ENCODE data around the gene ARVCF. TPM values are rescaled to one million over a fixed set of nuclear protein-coding genes. Genes with fewer than 3 reads are reported as not detected.
A peak's percentile ranks its signal among the peaks of the same experiment; 100 is the strongest.

Gene ARVCF
- total and polyA plus RNA-seq, 9 of the 15 experiments (the other 6 are each of a cell fraction or from before 2014, with no cell fraction given) = 0.03 to 97.4 (median 15.6) TPM

GRCh38 chr22:19965771-19966709 is 50.6 kb downstream of the ARVCF start (continued):
- peak; percentile 86 for TF ChIP-seq CTCFL (IDR thresholded peaks at IDR 0.05; ENCODE audit: borderline replicate concordance, insufficient read depth, low read depth, low read length, poor library complexity, severe bottlenecking)
- TF ChIP-seq MIER1 (IDR thresholded peaks at IDR 0.05; ENCODE audit: low read depth) = no peak
- peak; percentile 97 for TF ChIP-seq CEBPB (tag; IDR thresholded peaks at IDR 0.05)
- peak; percentile 22; the same call in 1 of the 2 replicates for TF ChIP-seq MAFK (IDR thresholded peaks at IDR 0.05; ENCODE audit: low read length)
- no peak for TF ChIP-seq MYNN (IDR thresholded peaks at IDR 0.05)
- no peak for TF ChIP-seq MYNN (CRISPR knock-in tag; IDR thresholded peaks at IDR 0.05)
- TF ChIP-seq HDAC8 (tag; IDR thresholded peaks at IDR 0.05) = 0 out of 2 replicates have a peak, but pooled peaks have one; percentile 17
- 0 out of 2 replicates have a peak, but pooled peaks have one; percentile 38 for TF ChIP-seq SUPT5H (IDR thresholded peaks at IDR 0.05)
- no peak for TF ChIP-seq ZNF551 (CRISPR knock-in tag; IDR thresholded peaks at IDR 0.05)
- peak; percentile 47; the same call in 1 of the 2 replicates for TF ChIP-seq REST (IDR thresholded peaks at IDR 0.05; ENCODE audit: borderline replicate concordance)
- no peak for TF ChIP-seq REST (CRISPR knock-in tag; IDR thresholded peaks at IDR 0.05; ENCODE audit: low read depth)
- TF ChIP-seq PBX2 (CRISPR knock-in tag; IDR thresholded peaks at IDR 0.05; ENCODE audit: low read depth) = no peak
- no peak for TF ChIP-seq PBX2 (tag; conservative IDR thresholded peaks at IDR 0.05; ENCODE audit: low read depth)

All from K562 (cell line).